OCI-M2 (cell line): ENCODE measurements around the gene CHAC2.
"Not testable (repeated sequence)": the region's sequence is repeated elsewhere in the genome, so short reads cannot be mapped to it uniquely, and the experiment has no call there.

Source experiments
- DNase-seq: peaks from one replicate; lab custom pipeline; 2025; ENCODE audit not compliant: unreplicated experiment; lab: John Stamatoyannopoulos, UW

The CHAC2 gene

GRCh38 chr2:53777134-53777533 lies 9.5 kb downstream of the CHAC2 start:
- DNase-seq = no peak

DNA sequence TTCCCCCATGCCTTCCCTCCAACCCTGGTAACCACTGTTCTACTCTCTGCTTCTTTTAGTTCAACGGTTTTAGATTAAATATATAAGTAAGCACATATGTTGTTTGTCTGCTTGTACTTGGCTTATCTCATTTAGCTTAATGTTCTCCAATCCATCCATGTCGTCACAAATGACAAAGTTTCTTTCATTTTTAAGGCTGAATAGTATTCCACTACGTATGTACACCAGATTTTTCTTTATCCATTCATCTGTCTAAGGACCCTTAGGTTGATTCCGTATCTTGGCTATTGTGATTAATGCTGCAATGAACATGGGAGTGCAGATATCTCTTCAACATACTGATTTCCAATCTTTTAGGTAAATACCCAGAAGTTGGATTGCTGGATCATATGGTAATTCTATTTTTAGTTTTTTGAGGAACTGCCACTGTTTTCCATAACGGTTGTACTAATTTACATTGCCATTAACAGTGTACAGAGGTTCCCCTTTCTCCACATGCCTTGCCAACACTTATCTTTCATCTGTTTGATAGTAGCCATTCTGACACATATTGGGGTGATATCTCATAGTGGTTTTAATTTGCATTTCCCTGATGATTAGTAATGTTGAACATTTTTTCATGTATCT lies 11.0 kb downstream of the CHAC2 start:
- no peak for DNase-seq

DNA sequence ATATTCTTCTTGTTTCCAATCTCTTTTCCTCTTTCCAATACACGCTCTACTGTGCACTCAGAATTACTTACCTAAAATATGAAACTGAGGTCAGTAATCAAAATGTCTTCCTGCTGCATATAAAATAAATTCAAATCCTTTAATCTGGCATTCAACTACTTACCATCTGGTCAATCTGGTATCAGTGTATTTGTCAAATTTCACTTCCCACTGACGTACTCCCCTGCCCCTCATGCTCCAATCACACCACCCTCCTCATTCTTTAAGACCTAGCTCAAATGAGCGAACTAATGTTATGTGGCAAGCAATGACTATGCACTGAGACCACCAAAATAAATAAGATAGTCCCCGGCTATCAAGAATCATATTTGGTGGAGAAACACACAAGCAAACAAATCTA lies 12.5 kb downstream of the CHAC2 start:
- DNase-seq = no peak

- DNase-seq = no peak
These were observed 15.1 kb downstream of the CHAC2 start for GRCh38 chr2:53782676-53783075.

GRCh38 chr2:53784436-53784835 lies 16.8 kb downstream of the CHAC2 start:
- no peak for DNase-seq

DNA sequence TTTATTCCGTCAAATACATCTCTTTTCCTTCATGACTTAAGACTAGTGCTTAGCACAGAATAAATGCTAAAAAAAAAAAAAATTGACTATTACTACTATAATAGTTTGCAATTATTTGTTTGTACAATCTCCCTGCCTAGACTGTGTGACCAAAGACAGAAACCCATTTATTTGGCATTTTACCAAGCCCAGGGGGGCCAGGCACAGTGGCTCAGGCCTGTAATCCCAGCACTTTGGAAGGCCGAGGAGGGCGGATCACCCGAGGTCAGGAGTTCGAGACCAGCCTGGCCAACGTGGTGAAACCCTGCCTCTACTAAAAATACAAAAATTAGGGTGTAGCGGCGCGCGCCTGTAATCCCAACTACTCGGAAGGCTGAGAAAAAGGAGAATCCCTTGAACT lies 17.8 kb downstream of the CHAC2 start:
- DNase-seq = no peak

DNA sequence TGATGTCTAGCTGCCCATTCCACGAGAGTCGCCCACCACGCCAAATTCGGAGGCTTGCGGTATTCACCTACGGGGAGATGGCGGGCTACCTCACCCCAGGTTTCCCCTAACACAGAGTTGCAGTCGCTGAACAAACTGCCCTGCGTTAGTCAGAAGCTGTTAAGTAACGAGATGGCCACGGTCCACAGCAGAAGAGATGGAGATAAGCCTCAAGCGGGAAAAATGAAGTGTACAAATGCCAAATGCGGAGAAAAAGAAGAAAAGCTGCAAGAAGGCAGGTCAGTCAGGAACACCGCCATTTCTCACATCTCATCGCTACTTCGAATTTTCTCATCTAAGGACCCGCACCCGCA lies 18.7 kb downstream of the CHAC2 start:
- no peak for DNase-seq

DNA sequence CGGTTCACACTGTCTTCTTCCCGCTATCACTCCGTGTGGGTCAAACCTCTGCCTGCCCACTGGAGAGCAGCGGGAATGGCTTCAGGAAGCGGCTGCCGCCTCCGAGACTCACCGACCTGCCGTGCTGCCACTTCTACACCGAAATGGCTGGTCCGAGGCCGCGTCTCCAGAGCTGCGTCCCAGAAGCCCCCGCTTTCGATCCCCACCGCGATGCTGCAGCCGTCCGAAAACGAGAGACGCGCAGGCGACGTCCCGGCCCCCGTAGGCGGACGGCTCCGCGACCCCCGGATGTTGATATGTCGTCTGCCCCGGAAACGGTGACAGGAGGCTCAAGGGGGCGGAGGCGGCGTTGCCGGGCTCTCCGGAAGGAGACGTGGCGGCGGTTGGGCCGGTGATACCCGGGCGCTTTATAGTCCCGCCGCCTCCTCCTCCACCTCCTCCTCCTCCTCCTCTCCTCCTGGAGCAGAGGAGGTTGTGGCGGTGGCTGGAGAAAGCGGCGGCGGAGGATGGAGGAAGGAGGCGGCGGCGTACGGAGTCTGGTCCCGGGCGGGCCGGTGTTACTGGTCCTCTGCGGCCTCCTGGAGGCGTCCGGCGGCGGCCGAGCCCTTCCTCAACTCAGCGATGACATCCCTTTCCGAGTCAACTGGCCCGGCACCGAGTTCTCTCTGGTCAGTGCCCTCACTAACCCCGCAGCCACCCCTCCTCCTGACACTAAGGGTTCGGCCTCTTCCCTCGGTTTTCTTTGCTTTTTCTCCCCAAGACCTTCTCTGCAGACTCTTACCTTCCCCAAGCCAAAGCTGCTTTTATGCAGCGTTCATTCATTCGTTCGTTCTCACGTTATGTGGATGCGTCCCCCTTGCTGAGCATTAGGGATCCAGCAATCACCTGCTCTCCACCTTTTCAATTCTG lies 19.4 kb downstream of the CHAC2 start, which contains the start of the genes ASB3 and ERLEC1:
Gene ASB3, minus strand, starts transcription at position 249 of the 909 bp plus-strand sequence. CDS start 21,381 bp downstream, outside the sequence.
Gene ERLEC1, plus strand, starts transcription at position 340 of the 909 bp plus-strand sequence. Its CDS starts 167 bp downstream, at position 507.
- no peak for DNase-seq

DNA sequence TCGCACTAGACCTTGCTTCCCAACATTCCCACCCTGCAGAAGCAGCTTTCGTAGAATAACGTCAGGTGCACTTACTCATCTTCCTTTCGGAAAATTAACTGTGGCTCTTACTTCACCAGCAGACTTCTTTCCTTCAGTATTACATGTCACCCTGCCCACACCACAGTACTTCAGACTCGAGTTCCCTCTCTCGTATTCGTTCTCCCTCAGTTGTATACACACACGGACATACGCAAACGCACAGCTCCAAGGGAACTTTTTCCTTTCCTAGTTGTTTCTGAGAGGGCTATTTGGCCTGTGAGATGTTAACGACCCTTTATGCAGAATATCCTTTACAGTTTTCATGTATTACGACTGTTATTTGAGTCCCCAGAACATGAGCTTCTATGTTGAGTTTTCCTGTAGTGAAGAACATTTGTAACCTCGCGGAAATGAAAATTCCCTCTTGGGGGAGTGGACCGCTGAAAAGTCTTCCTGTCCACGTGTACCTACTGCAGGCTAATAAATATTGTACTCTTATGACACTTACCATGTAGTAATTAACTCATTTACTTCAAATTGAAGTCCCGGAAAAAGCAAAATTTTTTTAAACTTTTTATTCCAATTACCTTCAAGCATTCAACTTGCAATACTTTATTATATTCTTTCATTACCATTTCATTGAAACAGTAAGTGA lies 20.1 kb downstream of the CHAC2 start:
- DNase-seq = no peak

GRCh38 chr2:53793261-53793660 lies 25.7 kb downstream of the CHAC2 start:
- no peak for DNase-seq

GRCh38 chr2:53793821-53794220 lies 26.2 kb downstream of the CHAC2 start:
- DNase-seq = no peak

- no peak for DNase-seq
These were observed 33.9 kb downstream of the CHAC2 start for GRCh38 chr2:53801547-53801946.

- DNase-seq = no peak
These were observed 35.1 kb downstream of the CHAC2 start for GRCh38 chr2:53802617-53803151.

DNA sequence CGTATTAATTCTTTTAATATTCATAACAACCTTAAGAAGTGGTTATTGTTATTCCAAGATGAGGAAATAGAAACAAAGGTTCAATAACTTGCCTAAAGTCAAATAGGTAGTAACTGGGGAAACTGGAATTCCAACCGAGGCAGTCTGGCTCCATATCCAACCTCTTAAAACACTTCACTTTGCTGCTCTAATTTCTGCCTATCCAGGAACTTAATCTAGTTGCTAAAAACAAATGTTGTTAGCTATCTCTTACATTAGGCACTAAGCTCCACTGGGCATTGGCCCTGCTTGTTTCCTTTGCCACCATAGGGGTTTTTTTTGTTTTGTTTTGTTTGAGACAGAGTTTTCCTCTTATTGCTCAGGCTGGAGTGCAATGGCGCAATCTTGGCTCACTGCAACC lies 44.0 kb downstream of the CHAC2 start:
- no peak for DNase-seq

DNA sequence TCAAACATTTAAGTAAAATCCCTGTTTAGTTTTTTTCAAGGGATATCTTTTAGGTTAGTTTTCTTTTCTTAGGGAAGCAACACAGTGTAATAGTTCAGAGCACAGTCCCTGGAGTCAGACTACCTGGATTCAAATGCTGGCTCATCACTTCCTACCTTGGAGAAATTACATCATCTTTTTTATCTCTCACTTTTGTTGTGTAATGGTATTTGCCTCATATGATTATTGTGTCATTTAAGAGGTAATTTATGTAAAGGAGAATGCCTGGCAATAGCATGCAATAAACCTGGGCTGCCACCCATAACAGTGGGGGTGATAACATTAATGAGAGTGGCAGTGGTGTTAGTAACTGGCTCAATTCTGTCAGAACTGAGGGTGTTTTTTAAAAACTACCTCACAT lies 45.5 kb downstream of the CHAC2 start:
- no peak for DNase-seq

- no peak for DNase-seq
These were observed 51.3 kb downstream of the CHAC2 start for GRCh38 chr2:53818854-53819435.

GRCh38 chr2:53819634-53820033 lies 52.0 kb downstream of the CHAC2 start:
- DNase-seq = no peak

DNA sequence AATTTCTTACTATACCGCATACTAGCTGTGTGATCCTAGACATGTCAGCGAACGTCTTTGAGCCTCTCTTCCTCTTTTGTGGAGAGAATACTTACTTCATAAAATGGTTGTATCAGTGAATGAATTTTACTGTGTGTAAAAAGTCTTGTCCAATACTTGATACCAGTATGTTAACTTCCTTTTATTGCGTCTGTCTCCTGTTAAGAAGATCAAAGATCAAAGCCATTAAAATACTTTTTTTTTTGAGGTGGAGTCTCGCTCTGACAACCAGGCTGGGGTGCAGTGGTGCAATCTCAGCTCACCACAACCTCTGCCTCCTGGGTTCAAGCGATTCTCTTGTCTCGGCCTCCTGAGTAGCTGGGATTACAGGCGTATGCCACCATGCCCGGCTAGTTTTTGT lies 52.4 kb downstream of the CHAC2 start:
- DNase-seq = no peak

- DNase-seq = no peak
These were observed 53.1 kb downstream of the CHAC2 start for GRCh38 chr2:53820711-53821110.

GRCh38 chr2:53821810-53822209 lies 54.2 kb downstream of the CHAC2 start:
- no peak for DNase-seq

DNA sequence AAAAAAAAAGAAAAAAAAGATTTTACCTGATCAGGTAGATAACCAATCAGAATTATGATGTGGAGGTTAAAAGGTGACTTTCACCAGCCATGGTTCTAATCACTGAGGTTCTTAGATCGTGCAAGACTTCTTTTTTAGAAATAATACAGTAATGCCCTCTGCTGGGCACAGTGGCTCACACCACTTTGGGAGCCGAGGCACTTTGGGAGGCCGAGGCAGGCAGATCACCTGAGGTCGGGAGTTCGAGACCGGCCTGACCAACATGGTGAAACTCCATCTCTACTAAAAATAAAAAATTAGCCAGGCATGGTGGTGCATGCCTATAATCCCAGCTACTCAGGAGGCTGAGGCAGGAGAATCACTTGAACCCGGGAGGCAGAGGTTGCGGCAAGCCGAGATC lies 56.0 kb downstream of the CHAC2 start:
- DNase-seq = not testable (repeated sequence)
